ENCODE data around the gene CCL21. TPM values are rescaled to one million over a fixed set of nuclear protein-coding genes. Genes with fewer than 3 reads are reported as not detected.

The CCL21 gene
- total RNA-seq, 1 donor from 2014 or later, result not detected

DNA sequence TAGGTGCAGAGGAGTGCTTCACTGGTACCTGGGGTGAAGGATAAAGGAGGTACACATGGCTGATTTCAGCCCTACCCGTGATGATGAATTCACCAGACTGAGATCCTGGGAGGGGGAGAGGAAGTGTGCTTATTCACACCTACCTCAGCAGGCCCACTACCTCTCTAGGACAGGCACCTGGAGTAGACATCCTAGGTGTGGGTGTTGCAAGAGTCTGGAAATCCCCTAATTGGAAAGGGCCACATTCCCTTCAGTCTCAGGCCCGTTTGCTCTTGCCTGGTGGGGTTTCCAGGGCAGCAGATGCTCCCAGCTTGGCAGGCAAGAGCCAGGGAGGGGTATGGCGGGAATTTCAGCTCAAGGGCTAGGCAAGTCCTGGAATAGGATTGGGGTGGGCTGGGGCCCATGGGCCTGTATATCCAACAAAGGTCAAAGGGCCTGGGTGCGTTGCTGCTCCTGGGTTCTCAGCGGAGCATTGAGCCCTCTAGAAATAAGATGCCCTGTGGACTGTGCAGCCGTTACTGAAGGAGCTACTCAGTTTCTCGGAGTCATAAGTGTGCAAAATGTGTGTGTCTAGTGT lies 5.8 kb upstream of the CCL21 start:
- no peaks in the 10 kb centered on the region for H3K4me1 Mint-ChIP-seq (ENCODE audit: low read depth)
- no peak overlapping the region for H3K4me3 Mint-ChIP-seq (ENCODE audit: unreplicated experiment)
- H3K27ac Mint-ChIP-seq (ENCODE audit: unreplicated experiment), result no peak overlapping the region
- H3K36me3 Mint-ChIP-seq (ENCODE audit: low read depth), result peaks cover 4% of the 10 kb centered on the region
- H3K27me3 Mint-ChIP-seq (ENCODE audit: low read depth), result peaks cover 22% of the 10 kb centered on the region
- DNase-seq (ENCODE audit: low spot score), result no peak
- peaks cover 13% of the 10 kb centered on the region for H3K9me3 Mint-ChIP-seq (ENCODE audit: low read depth)
- TF ChIP-seq, protein P1, sequence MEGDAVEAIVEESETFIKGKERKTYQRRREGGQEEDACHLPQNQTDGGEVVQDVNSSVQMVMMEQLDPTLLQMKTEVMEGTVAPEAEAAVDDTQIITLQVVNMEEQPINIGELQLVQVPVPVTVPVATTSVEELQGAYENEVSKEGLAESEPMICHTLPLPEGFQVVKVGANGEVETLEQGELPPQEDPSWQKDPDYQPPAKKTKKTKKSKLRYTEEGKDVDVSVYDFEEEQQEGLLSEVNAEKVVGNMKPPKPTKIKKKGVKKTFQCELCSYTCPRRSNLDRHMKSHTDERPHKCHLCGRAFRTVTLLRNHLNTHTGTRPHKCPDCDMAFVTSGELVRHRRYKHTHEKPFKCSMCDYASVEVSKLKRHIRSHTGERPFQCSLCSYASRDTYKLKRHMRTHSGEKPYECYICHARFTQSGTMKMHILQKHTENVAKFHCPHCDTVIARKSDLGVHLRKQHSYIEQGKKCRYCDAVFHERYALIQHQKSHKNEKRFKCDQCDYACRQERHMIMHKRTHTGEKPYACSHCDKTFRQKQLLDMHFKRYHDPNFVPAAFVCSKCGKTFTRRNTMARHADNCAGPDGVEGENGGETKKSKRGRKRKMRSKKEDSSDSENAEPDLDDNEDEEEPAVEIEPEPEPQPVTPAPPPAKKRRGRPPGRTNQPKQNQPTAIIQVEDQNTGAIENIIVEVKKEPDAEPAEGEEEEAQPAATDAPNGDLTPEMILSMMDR (IDR thresholded peaks at IDR 0.05), result no peak

DNA sequence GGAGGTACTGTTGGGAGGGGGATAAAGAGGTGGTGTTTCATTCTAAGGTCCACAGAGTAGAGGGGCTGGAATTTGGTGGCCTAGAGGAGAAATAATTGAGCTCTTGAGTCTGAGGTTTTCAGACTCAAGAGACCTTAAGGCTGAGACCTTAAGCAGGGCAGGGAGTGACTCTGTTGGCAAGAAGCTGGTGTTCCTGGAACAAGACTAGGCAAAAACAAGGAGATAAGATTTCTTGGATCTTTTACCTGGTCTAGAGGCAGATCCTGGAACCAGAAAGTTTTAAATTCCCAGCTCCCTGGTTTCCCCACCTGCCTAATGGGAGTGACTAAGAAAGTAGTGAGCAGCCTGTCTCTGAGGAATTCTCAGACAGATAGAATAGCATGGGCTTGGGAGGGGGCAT lies 4.1 kb upstream of the CCL21 start:
- no peak overlapping the region for H3K4me3 Mint-ChIP-seq (ENCODE audit: unreplicated experiment)
- H3K9me3 Mint-ChIP-seq (ENCODE audit: low read depth), result peaks cover 13% of the 10 kb centered on the region
- peaks cover 4% of the 10 kb centered on the region for H3K36me3 Mint-ChIP-seq (ENCODE audit: low read depth)
- no peak overlapping the region for H3K27ac Mint-ChIP-seq (ENCODE audit: unreplicated experiment)
- TF ChIP-seq, protein P1 (IDR thresholded peaks at IDR 0.05), result no peak
- DNase-seq (ENCODE audit: low spot score), result no peak
- H3K27me3 Mint-ChIP-seq (ENCODE audit: low read depth), result peaks cover 23% of the 10 kb centered on the region
- no peaks in the 10 kb centered on the region for H3K4me1 Mint-ChIP-seq (ENCODE audit: low read depth)

GRCh38 chr9:34712140-34712539 lies 2.2 kb upstream of the CCL21 start:
- Mint-ChIP-seq H3K27me3 (ENCODE audit: low read depth) (peaks cover 23% of the 10 kb centered on the region), H3K27ac (ENCODE audit: unreplicated experiment) (no peak overlapping the region), H3K4me3 (ENCODE audit: unreplicated experiment) (no peak overlapping the region), H3K9me3 (ENCODE audit: low read depth) (peaks cover 13% of the 10 kb centered on the region), H3K36me3 (ENCODE audit: low read depth) (peaks cover 4% of the 10 kb centered on the region), H3K4me1 (ENCODE audit: low read depth) (no peaks in the 10 kb centered on the region)
- no peak for DNase-seq (ENCODE audit: low spot score)
- TF ChIP-seq, protein P1 (IDR thresholded peaks at IDR 0.05), result no peak

- Mint-ChIP-seq H3K36me3 (ENCODE audit: low read depth) (peaks cover 4% of the 10 kb centered on the region), H3K9me3 (ENCODE audit: low read depth) (peaks cover 13% of the 10 kb centered on the region), H3K4me1 (ENCODE audit: low read depth) (no peaks in the 10 kb centered on the region), H3K27me3 (ENCODE audit: low read depth) (peaks cover 17% of the 10 kb centered on the region), H3K4me3 (ENCODE audit: unreplicated experiment) (no peak overlapping the region), H3K27ac (ENCODE audit: unreplicated experiment) (no peak overlapping the region)
- no peak for DNase-seq (ENCODE audit: low spot score)
- TF ChIP-seq, protein P1 (IDR thresholded peaks at IDR 0.05), result no peak
Measured at GRCh38 chr9:34709196-34709978, 549 bp downstream of the CCL21 start.

DNA sequence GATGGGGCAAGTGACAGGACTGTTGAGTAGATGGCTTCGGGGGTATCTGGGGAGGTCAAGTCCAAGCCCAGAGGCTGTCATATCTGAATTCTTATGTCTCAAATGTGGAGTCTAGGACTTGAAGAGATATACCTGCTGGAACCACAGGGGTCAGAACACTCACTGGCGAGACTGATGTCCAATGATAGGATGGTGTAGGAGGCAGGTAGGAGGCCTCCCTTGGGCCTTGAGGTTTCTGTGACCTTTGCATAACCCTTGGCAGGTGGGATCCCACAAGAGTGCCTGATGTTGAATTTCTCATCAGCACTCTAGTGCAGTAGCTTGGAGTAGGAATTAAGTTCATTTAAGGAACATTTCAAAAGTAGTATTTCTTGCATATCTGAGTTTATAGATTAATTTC lies 2.8 kb downstream of the CCL21 start:
- H3K4me1 Mint-ChIP-seq (ENCODE audit: low read depth), result peaks cover under 1% of the 10 kb centered on the region
- peaks cover 5% of the 10 kb centered on the region for H3K9me3 Mint-ChIP-seq (ENCODE audit: low read depth)
- H3K27me3 Mint-ChIP-seq (ENCODE audit: low read depth), result peaks cover 6% of the 10 kb centered on the region
- H3K36me3 Mint-ChIP-seq (ENCODE audit: low read depth), result peaks cover 4% of the 10 kb centered on the region
- no peak overlapping the region for H3K27ac Mint-ChIP-seq (ENCODE audit: unreplicated experiment)
- no peak for DNase-seq (ENCODE audit: low spot score)
- TF ChIP-seq, protein P1 (IDR thresholded peaks at IDR 0.05), result no peak
- H3K4me3 Mint-ChIP-seq (ENCODE audit: unreplicated experiment), result no peak overlapping the region
